Transverse colon (tissue), 3 donors: Measurements from ENCODE around the gene RPIA.

Experiments used
- EP300 ChIP-seq: sonication (generic); formaldehyde crosslinking; IDR thresholded peaks from one replicate; pipeline ENCODE4 v1.6.1; 2017; ENCODE audit warnings: antibody characterized with exemption, low read depth
- POLR2A ChIP-seq: fragments of 450-650 bp; IDR thresholded peaks from one replicate; pipeline ENCODE4 v1.6.1; 2016; ENCODE audit warnings: antibody characterized with exemption, mild to moderate bottlenecking, moderate library complexity
- TF ChIP-seq, protein P1 (sequence below), 5 experiments: fragments of 200-600 bp in 3 of 5; fragments of 450-650 bp in 2 of 5; sonication (generic) in 3 of 5; IDR thresholded peaks; 1 replicate in 2 of 5; 2 replicates in 3 of 5; pipeline ENCODE4 v1.5.1; 2016 to 2017; ENCODE audit warnings: antibody characterized with exemption in 5 of 5, inconsistent platforms in 3 of 5, mild to moderate bottlenecking in 2 of 5, moderate library complexity in 1 of 5

- TF ChIP-seq, protein P1, sequence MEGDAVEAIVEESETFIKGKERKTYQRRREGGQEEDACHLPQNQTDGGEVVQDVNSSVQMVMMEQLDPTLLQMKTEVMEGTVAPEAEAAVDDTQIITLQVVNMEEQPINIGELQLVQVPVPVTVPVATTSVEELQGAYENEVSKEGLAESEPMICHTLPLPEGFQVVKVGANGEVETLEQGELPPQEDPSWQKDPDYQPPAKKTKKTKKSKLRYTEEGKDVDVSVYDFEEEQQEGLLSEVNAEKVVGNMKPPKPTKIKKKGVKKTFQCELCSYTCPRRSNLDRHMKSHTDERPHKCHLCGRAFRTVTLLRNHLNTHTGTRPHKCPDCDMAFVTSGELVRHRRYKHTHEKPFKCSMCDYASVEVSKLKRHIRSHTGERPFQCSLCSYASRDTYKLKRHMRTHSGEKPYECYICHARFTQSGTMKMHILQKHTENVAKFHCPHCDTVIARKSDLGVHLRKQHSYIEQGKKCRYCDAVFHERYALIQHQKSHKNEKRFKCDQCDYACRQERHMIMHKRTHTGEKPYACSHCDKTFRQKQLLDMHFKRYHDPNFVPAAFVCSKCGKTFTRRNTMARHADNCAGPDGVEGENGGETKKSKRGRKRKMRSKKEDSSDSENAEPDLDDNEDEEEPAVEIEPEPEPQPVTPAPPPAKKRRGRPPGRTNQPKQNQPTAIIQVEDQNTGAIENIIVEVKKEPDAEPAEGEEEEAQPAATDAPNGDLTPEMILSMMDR (IDR thresholded peaks at IDR 0.05) = no peak
- no peak for TF ChIP-seq EP300
- no peak for TF ChIP-seq POLR2A
These were observed 65.6 kb downstream of the RPIA start for GRCh38 chr2:88757025-88757424.
